Suppressor macrophage treated with lipopolysaccharide for 1 hour (primary cell): ENCODE measurements around the gene TACR1.

ENCODE experiments used
- DNase-seq, 3 donors: peaks; one replicate each; pipeline ENCODE4 v3.0.0-alpha.2; 2020 to 2022

Gene TACR1

GRCh38 chr2:75142081-75142480 is 57.2 kb downstream of the TACR1 start:
- no peak for DNase-seq

GRCh38 chr2:75140288-75140687 is 59.0 kb downstream of the TACR1 start:
- no peak for DNase-seq

- DNase-seq, result no peak
Observed at GRCh38 chr2:75139171-75139570, 60.1 kb downstream of the TACR1 start.

- DNase-seq, result no peak
Observed at GRCh38 chr2:75138528-75138927, 60.8 kb downstream of the TACR1 start.

- DNase-seq, result no peak
Observed at GRCh38 chr2:75135776-75136400, 63.4 kb downstream of the TACR1 start.

- DNase-seq, result no peak
Observed at GRCh38 chr2:75134860-75135259, 64.5 kb downstream of the TACR1 start.

GRCh38 chr2:75133621-75134570 is 65.4 kb downstream of the TACR1 start:
- no peak for DNase-seq

- peak in 1 of 3 donors; percentile 2 for DNase-seq
Observed at GRCh38 chr2:75130171-75130570, 69.1 kb downstream of the TACR1 start.

- no peak for DNase-seq
Observed at GRCh38 chr2:75123876-75124275, 75.4 kb downstream of the TACR1 start.

GRCh38 chr2:75113231-75113869 is 86.0 kb downstream of the TACR1 start:
- no peak for DNase-seq

- no peak for DNase-seq
Observed at GRCh38 chr2:75108937-75109482, 90.3 kb downstream of the TACR1 start.

- DNase-seq, result no peak
Observed at GRCh38 chr2:75102011-75102410, 97.3 kb downstream of the TACR1 start.

- no peak for DNase-seq
Observed at GRCh38 chr2:75100801-75101151, 98.5 kb downstream of the TACR1 start.

GRCh38 chr2:75100011-75100800 is 99.1 kb downstream of the TACR1 start:
- no peak for DNase-seq

- no peak for DNase-seq
Observed at GRCh38 chr2:75099521-75099922, 99.8 kb downstream of the TACR1 start.

- DNase-seq, result peak; percentile 29 to 46 (median 33)
Observed at GRCh38 chr2:75098856-75099255, 100.5 kb downstream of the TACR1 start.

- DNase-seq, result no peak
Observed at GRCh38 chr2:75097831-75098230, 101.5 kb downstream of the TACR1 start.

GRCh38 chr2:75094405-75094804 is 104.9 kb downstream of the TACR1 start:
- DNase-seq, result no peak

- no peak for DNase-seq
Observed at GRCh38 chr2:75090770-75091515, 108.4 kb downstream of the TACR1 start.

GRCh38 chr2:75089471-75089870 is 109.8 kb downstream of the TACR1 start:
- no peak for DNase-seq

- no peak for DNase-seq
Observed at GRCh38 chr2:75088791-75089190, 110.5 kb downstream of the TACR1 start.

GRCh38 chr2:75087736-75088135 is 111.6 kb downstream of the TACR1 start:
- DNase-seq, result no peak
